NCI-H82 treated with DMSO at 0.1 percent for 48 hours (cell line): ENCODE data around the gene DENND1A.
"Not testable (repeated sequence)": the region's sequence is repeated elsewhere in the genome, so short reads cannot be mapped to it uniquely, and the experiment has no call there.

ENCODE experiments used
- DNase-seq: peaks from one replicate; lab custom pipeline; 2025; ENCODE audit not compliant: unreplicated experiment; lab: John Stamatoyannopoulos, UW

DENND1A gene

GRCh38 chr9:123947326-123947725, 17.4 kb upstream of the DENND1A start:
- DNase-seq = no peak

DNA sequence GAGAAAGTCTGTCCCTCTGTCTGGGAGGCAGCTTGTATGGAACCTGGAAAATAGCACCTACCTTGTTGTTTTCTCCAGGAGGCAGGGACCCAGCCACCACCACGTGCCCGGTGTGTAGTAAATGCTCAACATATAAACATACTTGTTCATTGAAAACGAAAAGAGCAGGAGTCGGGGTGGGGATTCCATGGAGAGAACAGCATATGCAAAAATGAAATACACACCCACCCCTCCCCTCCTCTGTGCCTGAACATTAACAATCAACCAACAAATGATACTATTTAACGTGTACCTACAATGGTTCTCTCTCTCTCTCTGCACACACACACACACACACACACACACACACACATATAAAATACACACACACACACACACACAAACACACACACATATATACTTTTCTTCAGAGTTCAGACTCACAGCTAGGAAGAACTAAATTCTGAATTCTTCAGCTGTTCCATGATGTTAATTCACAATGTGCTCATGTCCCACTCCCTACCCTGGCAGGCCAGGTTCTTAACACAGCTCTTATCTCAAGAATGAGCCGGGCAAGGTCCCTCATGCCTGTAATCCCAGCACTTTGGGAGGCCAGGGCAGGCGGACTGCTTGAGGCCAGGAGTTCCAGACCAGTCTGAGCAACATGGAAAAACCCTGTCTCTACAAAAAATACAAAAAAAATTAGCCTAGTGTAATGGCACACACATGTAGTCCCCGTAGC, 16.3 kb upstream of the DENND1A start:
- no peak for DNase-seq

- DNase-seq = no peak
Measured at GRCh38 chr9:123945532-123945931, 15.6 kb upstream of the DENND1A start.

DNA sequence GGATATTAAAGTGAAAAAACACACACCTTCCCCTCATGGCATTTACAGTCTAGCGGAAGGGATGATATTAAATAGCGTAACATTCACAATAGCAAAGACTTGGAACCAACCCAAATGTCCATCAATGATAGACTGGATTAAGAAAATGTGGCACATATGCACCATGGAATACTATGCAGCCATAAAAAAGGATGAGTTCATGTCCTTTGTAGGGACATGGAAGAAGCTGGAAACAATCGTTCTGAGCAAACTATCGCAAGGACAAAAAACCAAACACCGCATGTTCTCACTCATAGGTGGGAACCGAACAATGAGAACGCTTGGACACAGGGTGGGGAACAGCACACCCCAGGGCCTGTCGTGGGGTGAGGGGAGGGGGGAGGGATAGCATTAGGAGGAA, 14.5 kb upstream of the DENND1A start:
- DNase-seq = not testable (repeated sequence)

- no peak for DNase-seq
Measured at GRCh38 chr9:123943671-123944070, 13.7 kb upstream of the DENND1A start.

GRCh38 chr9:123942542-123942941, 12.6 kb upstream of the DENND1A start:
- no peak for DNase-seq

- no peak for DNase-seq
Measured at GRCh38 chr9:123941524-123942070, 11.7 kb upstream of the DENND1A start.

- DNase-seq = no peak
Measured at GRCh38 chr9:123940721-123941523, 11.0 kb upstream of the DENND1A start.

DNA sequence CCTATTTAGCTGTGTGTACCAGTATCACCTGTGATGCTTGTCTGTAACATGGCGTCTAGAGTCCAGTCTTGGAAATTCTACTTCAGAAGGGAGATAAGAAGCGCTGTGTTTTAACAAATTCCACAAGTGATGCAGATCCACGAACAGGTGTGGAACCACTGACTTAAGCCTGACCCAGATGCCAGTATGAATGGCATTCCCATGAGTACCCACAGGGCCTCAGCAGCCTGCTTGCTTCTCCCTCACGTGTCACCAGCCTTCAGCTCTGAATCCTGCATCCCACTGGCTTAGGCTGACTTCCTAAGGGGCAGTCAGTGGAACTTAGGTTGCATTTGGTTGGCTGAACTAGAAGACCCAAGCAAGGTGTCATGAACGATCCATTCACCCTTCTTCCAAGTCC, 8.5 kb upstream of the DENND1A start:
- no peak for DNase-seq

DNA sequence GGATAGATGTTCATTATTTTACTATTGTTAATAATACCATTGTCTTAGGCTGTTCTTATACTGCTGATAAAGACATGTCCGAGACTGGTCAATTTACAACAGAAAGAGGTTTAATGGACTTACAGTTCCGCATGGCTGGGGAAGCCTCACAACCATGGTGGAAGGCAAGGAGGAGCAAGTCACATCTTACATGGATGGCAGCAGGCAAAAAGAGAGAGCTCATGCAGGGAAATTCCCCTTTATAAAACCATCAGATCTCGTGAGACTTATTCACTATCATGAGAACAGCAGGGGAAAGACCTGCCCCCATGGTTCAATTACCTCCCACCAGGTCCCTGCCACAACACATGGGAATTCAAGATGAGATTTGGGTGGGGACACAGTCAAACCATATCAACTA, 6.6 kb upstream of the DENND1A start:
- DNase-seq = not testable (repeated sequence)

DNA sequence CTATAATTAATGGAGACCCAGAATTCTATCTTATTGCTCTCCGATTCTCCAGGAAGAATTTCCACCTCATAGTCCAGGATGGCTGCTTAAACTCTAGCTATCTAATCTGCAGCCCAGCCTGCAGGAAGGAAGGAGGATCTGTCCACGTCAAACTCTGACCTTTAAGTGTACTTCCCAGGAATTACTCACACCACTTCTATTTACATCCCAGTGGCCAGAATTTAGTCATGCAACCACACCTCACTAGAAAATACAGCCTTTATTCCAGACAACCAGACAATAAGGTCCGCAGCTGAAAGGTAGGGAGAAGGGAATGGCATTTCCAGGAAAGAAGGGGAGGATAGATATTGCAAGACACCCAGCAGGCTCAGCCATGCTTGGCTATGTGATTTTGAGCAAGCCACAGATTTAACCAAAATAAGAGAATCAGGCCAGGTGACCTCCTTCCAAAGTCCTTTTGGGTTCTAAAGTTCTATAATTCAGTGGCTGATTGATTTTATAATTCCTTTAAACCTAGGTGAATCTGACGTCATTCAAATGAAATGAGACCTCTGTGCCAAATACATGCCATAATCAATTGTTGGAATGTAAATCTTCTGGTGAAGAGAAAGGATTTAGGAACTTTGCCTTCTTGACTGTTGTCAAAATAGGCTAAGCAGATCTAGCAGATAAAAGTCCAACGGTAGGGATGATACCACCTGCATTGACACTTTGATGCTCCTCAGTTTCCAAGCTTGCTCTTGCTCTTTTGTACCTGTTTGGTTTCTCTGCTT, 3.7 kb upstream of the DENND1A start:
- DNase-seq = no peak

DNA sequence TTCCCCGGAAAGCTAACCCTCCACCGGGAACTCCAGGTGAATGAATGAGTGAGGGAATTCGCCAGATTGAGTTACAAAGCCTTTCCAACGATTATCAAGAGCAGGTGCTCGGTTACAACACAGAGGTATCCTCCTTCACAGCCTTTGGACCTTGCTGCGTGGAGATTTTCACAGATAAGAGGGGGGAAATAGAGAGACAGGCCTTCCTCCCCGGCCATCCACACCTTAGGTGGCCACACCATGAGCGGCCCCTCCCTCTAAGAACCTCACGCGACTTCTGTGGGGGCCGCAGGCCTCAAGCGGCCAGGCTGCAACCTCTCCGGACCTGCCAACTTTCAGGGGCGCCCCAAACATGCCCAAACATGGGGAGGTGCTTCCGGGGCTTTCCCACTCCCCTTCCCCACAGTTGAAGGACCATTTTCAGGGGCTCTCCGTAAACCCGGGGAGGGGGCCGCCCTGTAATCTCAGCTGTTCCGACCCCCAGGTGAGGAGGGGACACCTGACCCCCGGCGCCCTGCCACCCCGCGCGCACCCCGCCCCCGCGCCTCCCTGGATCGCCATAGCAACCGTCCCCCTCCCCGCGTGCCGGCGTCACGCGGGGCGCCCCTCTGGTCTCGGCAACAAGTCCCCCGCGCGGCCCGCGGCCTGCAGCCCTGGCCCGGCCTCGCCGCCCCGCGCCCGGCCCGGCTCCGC, 603 bp downstream of the DENND1A start:
- no peak for DNase-seq

GRCh38 chr9:123928533-123929176, 1.3 kb downstream of the DENND1A start:
- DNase-seq = no peak

DNA sequence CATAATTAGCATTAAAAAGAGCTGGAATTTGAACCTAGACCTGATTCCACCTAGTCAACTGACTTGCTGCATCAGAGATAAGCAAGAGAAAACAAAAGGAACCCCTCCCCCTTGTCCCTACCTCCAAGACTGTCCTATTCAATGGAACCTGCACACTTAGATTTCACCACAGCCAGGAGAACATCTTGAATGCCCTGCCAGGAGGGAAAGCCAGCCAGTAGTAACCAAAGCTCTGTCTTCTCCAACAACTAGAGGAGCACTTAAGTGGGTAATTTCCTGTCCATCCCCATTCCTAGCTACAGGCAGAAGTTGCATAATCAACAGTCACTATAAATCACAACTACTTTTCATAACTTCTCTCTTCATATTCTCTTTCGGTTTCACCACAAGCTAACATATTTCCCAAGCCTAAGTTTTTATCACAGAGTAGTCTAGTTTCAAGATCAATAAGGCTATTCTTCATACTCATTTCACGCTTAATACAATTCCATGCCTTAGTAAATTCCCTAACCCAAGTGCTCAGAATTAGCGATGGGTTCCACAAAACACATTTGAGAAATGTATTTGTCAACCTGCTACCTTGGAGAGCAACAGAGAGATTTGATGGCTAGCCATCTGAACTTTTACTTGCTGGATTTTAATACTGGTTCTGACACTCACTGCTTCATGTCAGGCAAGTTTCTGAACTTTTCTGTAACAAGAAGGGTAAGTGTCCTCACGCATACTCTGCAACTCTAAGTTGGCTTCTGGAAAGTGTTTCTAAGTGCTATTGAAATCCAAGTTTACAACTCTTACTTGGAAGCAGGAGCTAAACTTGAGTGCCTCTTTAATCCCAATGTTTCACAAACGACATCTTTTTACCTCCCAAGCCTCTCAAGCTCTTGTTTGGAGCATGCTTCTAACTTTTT, 2.0 kb downstream of the DENND1A start:
- DNase-seq = no peak

- DNase-seq = no peak
Measured at GRCh38 chr9:123926941-123927340, 3.0 kb downstream of the DENND1A start.

DNA sequence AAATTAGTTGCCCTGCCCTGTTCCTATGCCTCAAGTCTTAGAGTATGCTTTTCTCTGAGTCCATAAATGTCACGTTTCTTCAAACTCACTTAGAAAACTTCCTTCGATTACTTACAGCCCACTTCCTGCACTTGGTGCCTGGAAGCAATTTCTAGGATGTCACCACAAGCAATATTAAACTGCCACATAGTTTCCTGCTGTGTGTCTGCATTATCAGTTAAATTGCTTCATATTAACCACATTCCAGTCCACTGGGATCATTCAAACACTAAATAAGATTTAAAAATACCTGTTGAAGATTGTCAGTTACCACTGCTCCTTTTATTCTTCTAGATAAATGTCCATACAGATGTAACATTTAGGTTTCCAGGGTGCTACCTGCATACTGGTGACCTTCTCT, 4.1 kb downstream of the DENND1A start:
- no peak for DNase-seq

DNA sequence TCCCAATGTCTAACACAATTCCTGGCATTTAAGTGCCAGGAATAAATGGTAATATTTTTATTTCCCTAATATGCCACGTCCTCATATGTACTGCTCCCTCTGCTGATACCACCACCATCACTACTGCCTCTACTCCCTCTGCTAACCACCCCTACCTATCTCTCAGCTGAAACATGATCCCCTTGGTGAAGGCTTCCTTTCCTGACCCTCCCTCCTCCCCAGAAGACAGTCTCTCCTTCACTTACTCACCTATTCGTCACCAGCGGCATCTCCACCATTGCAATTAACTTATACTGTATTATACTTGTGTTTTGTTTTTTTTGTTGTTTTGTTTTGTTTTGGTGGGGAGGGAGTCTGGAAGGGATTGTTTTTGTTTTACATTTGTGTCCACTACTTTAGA, 4.8 kb downstream of the DENND1A start:
- DNase-seq = no peak

GRCh38 chr9:123924727-123925126, 5.2 kb downstream of the DENND1A start:
- no peak for DNase-seq

GRCh38 chr9:123923884-123924283, 6.0 kb downstream of the DENND1A start:
- DNase-seq = no peak
